K562 (cell line): Measurements from ENCODE around the gene CDCP1. TPM values are rescaled to one million over a fixed set of nuclear protein-coding genes. Genes with fewer than 3 reads are reported as not detected.

Source experiments
- ARID3B ChIP-seq: fragments of 250-450 bp; sonication (Bioruptor Pico); IDR thresholded peaks from 2 replicates; pipeline ENCODE4 v1.4.0; 2020; ENCODE audit warnings: borderline replicate concordance
- ARNT ChIP-seq, 2 experiments: fragments of 450-650 bp; IDR thresholded peaks; 2 replicates each; pipeline ENCODE4 v1.6.1; 2016; ENCODE audit warnings: mild to moderate bottlenecking in 1 of 2
- BCL6 ChIP-seq: fragments of 250-450 bp; sonication (Bioruptor Pico); IDR thresholded peaks from 2 replicates; pipeline ENCODE4 v1.4.0; 2020
- CBX5 ChIP-seq: IDR thresholded peaks from 2 replicates; pipeline ENCODE4 v1.6.1; 2014; ENCODE audit warnings: low read depth, borderline replicate concordance
- DLX4 ChIP-seq: fragments of 250-450 bp; sonication (Bioruptor Pico); IDR thresholded peaks from 2 replicates; pipeline ENCODE4 v1.6.1; 2021; ENCODE audit warnings: mild to moderate bottlenecking
- EWSR1 ChIP-seq: fragments of 450-650 bp; IDR thresholded peaks from 2 replicates; pipeline ENCODE4 v1.6.1; 2018; ENCODE audit warnings: borderline replicate concordance, mild to moderate bottlenecking, low read depth, moderate library complexity; ENCODE audit not compliant: partially characterized antibody
- HNRNPLL ChIP-seq: fragments of 200-400 bp; formaldehyde crosslinking; IDR thresholded peaks from 2 replicates; pipeline ENCODE4 v1.6.1; 2017; ENCODE audit warnings: low read length, low read depth, mild to moderate bottlenecking; ENCODE audit not compliant: poor library complexity, severe bottlenecking
- MCM5 ChIP-seq: fragments of 450-650 bp; IDR thresholded peaks from 2 replicates; pipeline ENCODE4 v1.6.1; 2016; ENCODE audit warnings: low read depth
- PHF8 ChIP-seq: fragments of 200-600 bp; sonication (generic); IDR thresholded peaks from 2 replicates; pipeline ENCODE4 v1.6.1; 2012; ENCODE audit warnings: mixed run types, mild to moderate bottlenecking, inconsistent platforms, low read length, moderate library complexity, borderline replicate concordance
- PURB ChIP-seq: sonication (generic); formaldehyde crosslinking; IDR thresholded peaks from 2 replicates; pipeline ENCODE4 v1.9.0; 2021; ENCODE audit warnings: low read depth, mild to moderate bottlenecking, missing genetic modification reagents
- SLC30A9 ChIP-seq: fragments of 250-450 bp; sonication (Bioruptor Pico); IDR thresholded peaks from 2 replicates; pipeline ENCODE4 v1.8.0; 2022; ENCODE audit warnings: mild to moderate bottlenecking, moderate library complexity
- TAF1 ChIP-seq: IDR thresholded peaks from 2 replicates; pipeline ENCODE4 v1.6.1; 2011; ENCODE audit warnings: mild to moderate bottlenecking, low read length, moderate library complexity; ENCODE audit not compliant: insufficient read depth, control insufficient read depth, severe bottlenecking; ENCODE audit errors: extremely low read depth
- ZC3H11A ChIP-seq: IDR thresholded peaks from 2 replicates; pipeline ENCODE4 v1.6.1; 2012; ENCODE audit warnings: low read depth, low read length, improper control_type of control experiment
- ZNF41 ChIP-seq: fragments of 250-450 bp; sonication (Bioruptor Pico); conservative IDR thresholded peaks from 2 replicates; pipeline ENCODE4 v1.4.0; 2020; ENCODE audit warnings: mild to moderate bottlenecking
- ZNF561 ChIP-seq: fragments of 450-650 bp; formaldehyde crosslinking; conservative IDR thresholded peaks from 2 replicates; pipeline ENCODE4 v1.4.0; 2020; ENCODE audit warnings: mild to moderate bottlenecking, moderate library complexity
- ZNF57 ChIP-seq: fragments of 450-650 bp; formaldehyde crosslinking; IDR thresholded peaks from 2 replicates; pipeline ENCODE4 v1.4.0; 2020; ENCODE audit warnings: mild to moderate bottlenecking, moderate library complexity
- polyA plus RNA-seq, 8 experiments: library from polyadenylated mRNA; depleted of rRNA in 4 of 8; stranded (reverse) in 5 of 8; unstranded in 3 of 8; fragments of >200 nt; fragmentation: Nextera tagmentation in 2 of 8; fragmentation: Illumina TruSeq in 1 of 8; extraction: Ambion mirVana in 2 of 8; extraction: Trizol in 1 of 8; gene quantifications; 2 replicates each; pipeline versions ENCODE4 v1.2.1 to v1.2.3, GENCODE V29; 2011 to 2014; ENCODE audit warnings: inconsistent platforms in 1 of 8, missing spikeins in 1 of 8
- total RNA-seq, 7 experiments: library from RNA; depleted of rRNA in 6 of 7; stranded (reverse); fragments of >200 nt in 6 of 7; fragmentation: Illumina TruSeq in 2 of 7; extraction: Trizol in 2 of 7; gene quantifications; 2 replicates each; pipeline versions ENCODE4 v1.2.1 to v1.2.3, GENCODE V29; 2011 to 2021; ENCODE audit warnings: low replicate concordance in 1 of 7
- TF ChIP-seq, protein P1 (sequence below): sonication (generic); formaldehyde crosslinking; IDR thresholded peaks from 2 replicates; pipeline ENCODE4 v1.8.1; 2023; ENCODE audit warnings: missing genetic modification reagents, mild to moderate bottlenecking, borderline replicate concordance

The CDCP1 gene
- total and polyA plus RNA-seq, 9 of the 15 experiments (the other 6 are each of a cell fraction or from before 2014, with no cell fraction given) = 3.9 to 16.4 (median 5.2) TPM

DNA sequence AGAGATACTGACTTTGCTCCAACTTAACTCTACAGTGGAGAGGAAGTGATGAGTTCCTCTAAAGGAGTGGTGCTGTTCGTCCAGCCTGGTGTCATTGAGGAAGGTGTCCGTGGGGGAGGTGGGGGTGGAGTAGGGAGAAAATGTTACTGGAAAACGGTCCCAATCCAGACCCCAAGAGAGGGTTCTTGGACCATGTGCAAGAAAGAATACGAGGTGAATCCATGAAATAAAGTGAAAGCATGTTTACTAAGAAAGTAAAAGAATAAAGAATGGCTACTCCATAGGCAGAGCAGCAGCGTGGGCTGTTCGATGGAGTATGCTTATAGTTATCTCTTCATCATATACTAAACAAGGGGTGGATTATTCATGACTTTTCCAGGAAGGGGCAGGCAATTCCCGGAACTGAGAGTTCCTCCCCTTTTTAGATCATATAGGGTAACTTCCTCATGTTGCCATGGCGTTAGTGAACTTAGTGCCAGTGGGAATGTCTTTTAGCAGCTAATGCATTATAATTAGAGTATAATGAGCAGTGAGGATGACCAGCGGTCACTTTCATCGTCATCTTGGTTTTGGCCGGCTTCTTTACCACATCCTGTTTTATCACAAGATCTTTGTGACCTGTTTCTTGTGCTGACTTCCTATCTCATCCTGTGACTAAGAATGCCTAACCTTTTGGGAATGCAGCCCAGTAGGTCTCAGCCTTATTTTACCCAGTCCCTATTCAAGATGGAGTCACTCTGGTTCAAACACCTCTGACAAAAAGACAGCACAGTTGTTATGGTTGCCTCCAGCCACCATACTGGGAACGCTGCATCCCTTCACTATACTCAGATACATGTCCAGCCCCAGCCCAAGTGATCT is 81.4 kb downstream of the CDCP1 start (continued):
- TF ChIP-seq ARID3B (CRISPR knock-in tag) (peak; percentile 100), ZC3H11A (no peak), ZNF41 (peak; percentile 100), BCL6 (CRISPR knock-in tag) (peak; percentile 100), ZNF57 (CRISPR knock-in tag) (peak; percentile 100), TAF1 (peak; percentile 18), SLC30A9 (peak; percentile 100), PHF8 (peak; percentile 40; the same call in 1 of the 2 replicates), HNRNPLL (peak; percentile 30), CBX5 (no peak), ZNF561 (CRISPR knock-in tag) (peak; percentile 100), MCM5 (no peak), ARNT (IDR thresholded peaks at IDR 0.05) (peak; percentile 76 to 91; a peak in 3 of 4 replicates), EWSR1 (no peak), DLX4 (peak; percentile 97), PURB (CRISPR knock-in tag) (no peak)
- TF ChIP-seq, protein P1, sequence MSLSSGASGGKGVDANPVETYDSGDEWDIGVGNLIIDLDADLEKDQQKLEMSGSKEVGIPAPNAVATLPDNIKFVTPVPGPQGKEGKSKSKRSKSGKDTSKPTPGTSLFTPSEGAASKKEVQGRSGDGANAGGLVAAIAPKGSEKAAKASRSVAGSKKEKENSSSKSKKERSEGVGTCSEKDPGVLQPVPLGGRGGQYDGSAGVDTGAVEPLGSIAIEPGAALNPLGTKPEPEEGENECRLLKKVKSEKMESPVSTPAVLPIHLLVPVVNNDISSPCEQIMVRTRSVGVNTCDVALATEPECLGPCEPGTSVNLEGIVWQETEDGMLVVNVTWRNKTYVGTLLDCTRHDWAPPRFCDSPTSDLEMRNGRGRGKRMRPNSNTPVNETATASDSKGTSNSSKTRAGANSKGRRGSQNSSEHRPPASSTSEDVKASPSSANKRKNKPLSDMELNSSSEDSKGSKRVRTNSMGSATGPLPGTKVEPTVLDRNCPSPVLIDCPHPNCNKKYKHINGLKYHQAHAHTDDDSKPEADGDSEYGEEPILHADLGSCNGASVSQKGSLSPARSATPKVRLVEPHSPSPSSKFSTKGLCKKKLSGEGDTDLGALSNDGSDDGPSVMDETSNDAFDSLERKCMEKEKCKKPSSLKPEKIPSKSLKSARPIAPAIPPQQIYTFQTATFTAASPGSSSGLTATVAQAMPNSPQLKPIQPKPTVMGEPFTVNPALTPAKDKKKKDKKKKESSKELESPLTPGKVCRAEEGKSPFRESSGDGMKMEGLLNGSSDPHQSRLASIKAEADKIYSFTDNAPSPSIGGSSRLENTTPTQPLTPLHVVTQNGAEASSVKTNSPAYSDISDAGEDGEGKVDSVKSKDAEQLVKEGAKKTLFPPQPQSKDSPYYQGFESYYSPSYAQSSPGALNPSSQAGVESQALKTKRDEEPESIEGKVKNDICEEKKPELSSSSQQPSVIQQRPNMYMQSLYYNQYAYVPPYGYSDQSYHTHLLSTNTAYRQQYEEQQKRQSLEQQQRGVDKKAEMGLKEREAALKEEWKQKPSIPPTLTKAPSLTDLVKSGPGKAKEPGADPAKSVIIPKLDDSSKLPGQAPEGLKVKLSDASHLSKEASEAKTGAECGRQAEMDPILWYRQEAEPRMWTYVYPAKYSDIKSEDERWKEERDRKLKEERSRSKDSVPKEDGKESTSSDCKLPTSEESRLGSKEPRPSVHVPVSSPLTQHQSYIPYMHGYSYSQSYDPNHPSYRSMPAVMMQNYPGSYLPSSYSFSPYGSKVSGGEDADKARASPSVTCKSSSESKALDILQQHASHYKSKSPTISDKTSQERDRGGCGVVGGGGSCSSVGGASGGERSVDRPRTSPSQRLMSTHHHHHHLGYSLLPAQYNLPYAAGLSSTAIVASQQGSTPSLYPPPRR (CRISPR knock-in tag) = no peak
